HepG2 (cell line): ENCODE data around the gene C14orf119. TPM values are rescaled to one million over a fixed set of nuclear protein-coding genes. Genes with fewer than 3 reads are reported as not detected.

Experiments
- BCL6 ChIP-seq: IDR thresholded peaks from 2 replicates; pipeline ENCODE4 v1.6.1; 2016; ENCODE audit warnings: missing genetic modification reagents, missing compliant biosample characterization
- CREBL2 ChIP-seq: sonication (generic); formaldehyde crosslinking; IDR thresholded peaks from 2 replicates; pipeline ENCODE4 v1.8.1; 2023; ENCODE audit warnings: missing genetic modification reagents, mild to moderate bottlenecking, borderline replicate concordance
- FOXP1 ChIP-seq, 2 experiments: fragments of 450-650 bp in 1 of 2; IDR thresholded peaks; 2 replicates each; pipeline ENCODE4 v1.6.1; 2017 to 2018; ENCODE audit warnings: antibody characterized with exemption in 1 of 2
- NR0B2 ChIP-seq: sonication (generic); formaldehyde crosslinking; IDR thresholded peaks from 2 replicates; pipeline ENCODE4 v1.4.0; 2020; ENCODE audit warnings: mild to moderate bottlenecking, missing genetic modification reagents
- ZBTB38 ChIP-seq: sonication (generic); formaldehyde crosslinking; IDR thresholded peaks from 2 replicates; pipeline ENCODE4 v1.5.1; 2020; ENCODE audit warnings: mild to moderate bottlenecking, missing genetic modification reagents
- ZC3H4 ChIP-seq: sonication (generic); formaldehyde crosslinking; IDR thresholded peaks from 2 replicates; pipeline ENCODE4 v1.4.0; 2020; ENCODE audit warnings: missing genetic modification reagents, borderline replicate concordance
- ZNF24 ChIP-seq: fragments of 450-650 bp; IDR thresholded peaks from 2 replicates; pipeline ENCODE4 v1.6.1; 2017; ENCODE audit warnings: antibody characterized with exemption, mild to moderate bottlenecking
- ZNF574 ChIP-seq: sonication (generic); formaldehyde crosslinking; IDR thresholded peaks from 2 replicates; pipeline ENCODE4 v1.4.0; 2020; ENCODE audit warnings: missing genetic modification reagents
- ZNF704 ChIP-seq: sonication (generic); formaldehyde crosslinking; IDR thresholded peaks from 2 replicates; pipeline ENCODE4 v1.8.1; 2023; ENCODE audit warnings: mild to moderate bottlenecking, inconsistent platforms, moderate library complexity, missing genetic modification reagents, borderline replicate concordance
- ZNF883 ChIP-seq: sonication (generic); formaldehyde crosslinking; IDR thresholded peaks from 2 replicates; pipeline ENCODE4 v1.5.1; 2020; ENCODE audit warnings: mild to moderate bottlenecking, missing genetic modification reagents; ENCODE audit errors: not compliant biosample characterization
- polyA plus RNA-seq, 8 experiments: library from polyadenylated mRNA; depleted of rRNA in 3 of 8; stranded (reverse) in 7 of 8; unstranded in 1 of 8; fragments of >200 nt; fragmentation: Illumina TruSeq in 4 of 8; extraction: Trizol in 4 of 8; gene quantifications; 2 replicates each; pipeline versions ENCODE4 v1.2.1 to v1.2.3, GENCODE V29; 2011 to 2016; ENCODE audit warnings: low read depth in 4 of 8, missing spikeins in 1 of 8, mixed read lengths in 1 of 8; ENCODE audit not compliant: insufficient read depth in 1 of 8
- total RNA-seq, 5 experiments: library from RNA; depleted of rRNA; stranded (reverse); fragments of >200 nt; fragmentation: Illumina TruSeq; extraction: Trizol; gene quantifications; 2 replicates each; pipeline ENCODE4 v1.2.3, GENCODE V29; 2016; ENCODE audit warnings: low read depth in 1 of 5
- TF ChIP-seq, protein P1 (sequence below): sonication (generic); formaldehyde crosslinking; IDR thresholded peaks from 2 replicates; pipeline ENCODE4 v1.5.1; 2020; ENCODE audit warnings: missing genetic modification reagents, mild to moderate bottlenecking, borderline replicate concordance

C14orf119 gene
- total and polyA plus RNA-seq, 2 of the 13 experiments (the other 11 are each of a cell fraction or from before 2014, with no cell fraction given), result 117 to 206 TPM

GRCh38 chr14:23120541-23121251 is 25.4 kb downstream of the C14orf119 start (continued):
- TF ChIP-seq ZNF574, result peak; percentile 89
- peak; percentile 62; the same call in 1 of the 2 replicates for TF ChIP-seq ZNF704 (CRISPR knock-in tag)
- TF ChIP-seq FOXP1 (IDR thresholded peaks at IDR 0.05), result no peak
- peak; percentile 19; the same call in 1 of the 2 replicates for TF ChIP-seq FOXP1 (CRISPR knock-in tag; IDR thresholded peaks at IDR 0.05)
- peak; percentile 26; the same call in 1 of the 2 replicates for TF ChIP-seq CREBL2 (CRISPR knock-in tag)
- TF ChIP-seq, protein P1, sequence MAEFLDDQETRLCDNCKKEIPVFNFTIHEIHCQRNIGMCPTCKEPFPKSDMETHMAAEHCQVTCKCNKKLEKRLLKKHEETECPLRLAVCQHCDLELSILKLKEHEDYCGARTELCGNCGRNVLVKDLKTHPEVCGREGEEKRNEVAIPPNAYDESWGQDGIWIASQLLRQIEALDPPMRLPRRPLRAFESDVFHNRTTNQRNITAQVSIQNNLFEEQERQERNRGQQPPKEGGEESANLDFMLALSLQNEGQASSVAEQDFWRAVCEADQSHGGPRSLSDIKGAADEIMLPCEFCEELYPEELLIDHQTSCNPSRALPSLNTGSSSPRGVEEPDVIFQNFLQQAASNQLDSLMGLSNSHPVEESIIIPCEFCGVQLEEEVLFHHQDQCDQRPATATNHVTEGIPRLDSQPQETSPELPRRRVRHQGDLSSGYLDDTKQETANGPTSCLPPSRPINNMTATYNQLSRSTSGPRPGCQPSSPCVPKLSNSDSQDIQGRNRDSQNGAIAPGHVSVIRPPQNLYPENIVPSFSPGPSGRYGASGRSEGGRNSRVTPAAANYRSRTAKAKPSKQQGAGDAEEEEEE, result peak; percentile 18; the same call in 1 of the 2 replicates
- TF ChIP-seq BCL6 (CRISPR knock-in tag), result peak; percentile 58; the same call in 1 of the 2 replicates
- TF ChIP-seq ZNF24, result no peak
- TF ChIP-seq ZC3H4 (CRISPR knock-in tag), result no peak; the same call in 1 of the 2 replicates
- peak; percentile 63 for TF ChIP-seq ZNF883 (CRISPR knock-in tag)
- peak; percentile 65; the same call in 1 of the 2 replicates for TF ChIP-seq NR0B2 (CRISPR knock-in tag)
- TF ChIP-seq ZBTB38 (CRISPR knock-in tag), result 0 out of 2 replicates have a peak, but pooled peaks have one; percentile 56
